ENCODE results near the gene KLLN. TPM values are rescaled to one million over a fixed set of nuclear protein-coding genes. Genes with fewer than 3 reads are reported as not detected.
A peak's percentile ranks its signal among the peaks of the same experiment; 100 is the strongest.

Gene KLLN
- total and polyA plus RNA-seq, 2 of the 8 experiments (the other 6 are each of a cell fraction or from before 2014, with no cell fraction given) = 0.24 to 0.73 TPM

DNA sequence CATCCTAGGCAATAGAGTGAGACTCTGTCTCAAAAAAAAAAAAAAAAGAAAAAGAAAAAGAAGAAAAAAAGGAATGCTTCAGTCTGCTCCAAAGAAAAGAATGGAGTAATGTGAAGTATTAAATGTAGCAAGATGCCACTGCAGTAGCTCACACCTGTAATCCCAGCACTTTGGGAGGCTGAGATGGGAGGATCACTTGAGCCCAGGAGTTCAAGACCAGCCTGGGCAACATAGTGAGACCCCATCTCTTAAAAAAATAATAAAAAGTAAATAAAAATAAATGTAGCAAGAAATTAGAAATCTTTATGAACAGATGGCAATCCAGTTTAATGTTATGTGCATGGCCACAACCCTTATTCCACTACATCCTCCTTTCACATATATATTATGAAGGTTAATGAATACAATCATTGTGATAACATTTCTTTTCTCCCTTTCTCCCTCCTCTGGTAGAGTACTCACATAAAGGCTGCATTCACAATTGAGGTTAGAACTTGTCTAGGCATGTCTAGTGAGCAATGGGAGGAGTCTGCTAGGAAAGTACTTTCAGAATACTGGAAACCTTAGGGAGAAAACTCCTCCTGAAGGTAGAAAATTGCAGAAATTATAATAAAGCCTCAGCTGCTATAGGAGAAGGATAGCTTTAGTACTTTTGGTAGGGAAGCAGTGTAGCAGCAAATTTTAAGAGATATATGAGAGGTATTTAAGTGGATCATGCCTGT, 20.4 kb downstream of the KLLN start:
- FAIRE-seq = no peak
- no peak overlapping the region for H2BK15ac ChIP-seq (ENCODE audit: low read length)
- H2BK5ac ChIP-seq (ENCODE audit: low read depth, low read length) = peak overlapping the region; percentile 41; the same call in 1 of the 2 replicates
- no peaks in the 10 kb centered on the region for H3K79me2 ChIP-seq (ENCODE audit: control insufficient read depth in 1 of 2, insufficient read depth in 2 of 2, low read length in 2 of 2)
- H3K14ac ChIP-seq (ENCODE audit: insufficient read length) = no peak overlapping the region
- no peaks in the 10 kb centered on the region for H3K4me1 ChIP-seq (replicated peaks in 1 of 4; ENCODE audit: control insufficient read depth in 3 of 4, insufficient read depth in 4 of 4, low read length in 3 of 4)
- DNase-seq (ENCODE audit: low read depth in 1 of 2, low spot score in 2 of 2) = no peak
- no peak overlapping the region for H2BK120ac ChIP-seq (replicated peaks; ENCODE audit: low read depth, low read length)
- POLR2A ChIA-PET (ENCODE audit: partially characterized antibody) = interaction anchor here (0.6 to 1.3 kb wide), 2 partner anchors 19 to 624 kb away, joined by 3 to 4 read pairs; no protein-coding TSS in a partner anchor
- H4K20me1 ChIP-seq (replicated peaks in 1 of 2; ENCODE audit: control insufficient read depth in 1 of 2, insufficient read depth in 2 of 2, low read length in 2 of 2) = no peaks in the 10 kb centered on the region
- no peaks in the 10 kb centered on the region for H3K23me2 ChIP-seq (ENCODE audit: low read depth, low read length)
- no peak overlapping the region for H2BK20ac ChIP-seq (ENCODE audit: low read length)
- H3K56ac ChIP-seq (replicated peaks; ENCODE audit: insufficient read length, low read depth, low read length) = no peak overlapping the region
- H3K18ac ChIP-seq (ENCODE audit: extremely low read depth, low read length) = no peak overlapping the region
- no peak overlapping the region for H2AFZ ChIP-seq (ENCODE audit: low read length)
- H3K79me1 ChIP-seq (ENCODE audit: low read depth, low read length) = no peaks in the 10 kb centered on the region
- H3K9ac ChIP-seq (replicated peaks in 1 of 4; ENCODE audit: extremely low read depth in 1 of 4, low read depth in 3 of 4, low read length in 3 of 4) = no peak overlapping the region
- no peak overlapping the region for H3K4ac ChIP-seq (replicated peaks; ENCODE audit: insufficient read length, low read depth, low read length)
- H3K23ac ChIP-seq (ENCODE audit: insufficient read length) = no peak overlapping the region
- no peak overlapping the region for H4K8ac ChIP-seq (ENCODE audit: extremely low read depth, insufficient read depth, low read length)
- no peak overlapping the region for H4K91ac ChIP-seq (replicated peaks; ENCODE audit: insufficient read length, low read length)
- H3K9me3 ChIP-seq (ENCODE audit: insufficient read depth in 2 of 2, low read depth in 1 of 2, low read length in 1 of 2) = no peaks in the 10 kb centered on the region
- H3K27me3 ChIP-seq (replicated peaks in 1 of 4; ENCODE audit: control insufficient read depth in 3 of 4, extremely low read depth in 1 of 4, insufficient read depth in 3 of 4, low read length in 3 of 4) = no peaks in the 10 kb centered on the region
- H3K4me2 ChIP-seq (ENCODE audit: insufficient read depth in 1 of 2, low read depth in 2 of 2, low read length in 2 of 2) = no peak overlapping the region
- H3K27ac ChIP-seq (ENCODE audit: low read depth, low read length) = no peak overlapping the region; the same call in 1 of the 2 replicates
- no peak overlapping the region for H2AK5ac ChIP-seq (ENCODE audit: low read depth, low read length)
- no peaks in the 10 kb centered on the region for H3K36me3 ChIP-seq (ENCODE audit: control insufficient read depth in 2 of 4, insufficient read depth in 4 of 4, low read length in 3 of 4)
- CTCF ChIA-PET (ENCODE audit: partially characterized antibody) = interaction anchor here (0.7 to 1.2 kb wide), 2 partner anchors 9 to 16 kb away, joined by 3 read pairs; no protein-coding TSS in a partner anchor
- H2BK12ac ChIP-seq (ENCODE audit: low read depth, low read length) = no peak overlapping the region
- H3K4me3 ChIP-seq (ENCODE audit: extremely low read depth in 1 of 4, insufficient read depth in 2 of 4, low read depth in 3 of 4, low read length in 4 of 4) = no peak overlapping the region
- no peak overlapping the region for H4K5ac ChIP-seq (ENCODE audit: insufficient read length, low read depth, low read length)
- TF ChIP-seq, protein P1, sequence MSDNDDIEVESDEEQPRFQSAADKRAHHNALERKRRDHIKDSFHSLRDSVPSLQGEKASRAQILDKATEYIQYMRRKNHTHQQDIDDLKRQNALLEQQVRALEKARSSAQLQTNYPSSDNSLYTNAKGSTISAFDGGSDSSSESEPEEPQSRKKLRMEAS (IDR thresholded peaks at IDR 0.05) = no peak
- no peak for TF ChIP-seq EZH2 (IDR thresholded peaks at IDR 0.05; ENCODE audit: low read depth, low read length, severe bottlenecking)
